Type B pancreatic cell (in vitro differentiated cells): ENCODE measurements around the gene ZFAND2A. TPM values are rescaled to one million over a fixed set of nuclear protein-coding genes. Genes with fewer than 3 reads are reported as not detected.

Experiments
- DNase-seq: peaks from one replicate; pipeline ENCODE4 v3.0.0; 2021; ENCODE audit warnings: mixed read lengths; ENCODE audit not compliant: unreplicated experiment; ENCODE audit errors: extremely low spot score
- H3K27ac Mint-ChIP-seq: 2 replicates; pipeline ENCODE4 v1.8.0; 2021; ENCODE audit warnings: mild to moderate bottlenecking, mixed read lengths
- H3K27me3 Mint-ChIP-seq: 2 replicates; pipeline ENCODE4 v1.8.0; 2021; ENCODE audit warnings: mixed read lengths
- H3K36me3 Mint-ChIP-seq: 2 replicates; pipeline ENCODE4 v1.8.0; 2021; ENCODE audit warnings: mixed read lengths
- H3K4me1 Mint-ChIP-seq: one replicate; pipeline ENCODE4 v1.8.0; 2021; ENCODE audit warnings: mixed read lengths; ENCODE audit not compliant: unreplicated experiment
- H3K4me3 Mint-ChIP-seq: 2 replicates; pipeline ENCODE4 v1.8.0; 2021; ENCODE audit warnings: mild to moderate bottlenecking, mixed read lengths
- H3K9me3 Mint-ChIP-seq: 2 replicates; pipeline ENCODE4 v1.8.0; 2021; ENCODE audit warnings: mixed read lengths
- total RNA-seq: library from RNA; stranded (reverse); gene quantifications from 2 replicates; pipeline ENCODE4 v1.2.1, GENCODE V29; 2021; ENCODE audit warnings: low replicate concordance
- TF ChIP-seq, protein P1 (sequence below): fragments of 200-600 bp; sonication (generic); conservative IDR thresholded peaks from 2 replicates; pipeline ENCODE4 v1.5.0; 2021; ENCODE audit warnings: antibody characterized with exemption, mild to moderate bottlenecking

ZFAND2A gene
- total RNA-seq, 1 donor from 2014 or later = 16.1 TPM

DNA sequence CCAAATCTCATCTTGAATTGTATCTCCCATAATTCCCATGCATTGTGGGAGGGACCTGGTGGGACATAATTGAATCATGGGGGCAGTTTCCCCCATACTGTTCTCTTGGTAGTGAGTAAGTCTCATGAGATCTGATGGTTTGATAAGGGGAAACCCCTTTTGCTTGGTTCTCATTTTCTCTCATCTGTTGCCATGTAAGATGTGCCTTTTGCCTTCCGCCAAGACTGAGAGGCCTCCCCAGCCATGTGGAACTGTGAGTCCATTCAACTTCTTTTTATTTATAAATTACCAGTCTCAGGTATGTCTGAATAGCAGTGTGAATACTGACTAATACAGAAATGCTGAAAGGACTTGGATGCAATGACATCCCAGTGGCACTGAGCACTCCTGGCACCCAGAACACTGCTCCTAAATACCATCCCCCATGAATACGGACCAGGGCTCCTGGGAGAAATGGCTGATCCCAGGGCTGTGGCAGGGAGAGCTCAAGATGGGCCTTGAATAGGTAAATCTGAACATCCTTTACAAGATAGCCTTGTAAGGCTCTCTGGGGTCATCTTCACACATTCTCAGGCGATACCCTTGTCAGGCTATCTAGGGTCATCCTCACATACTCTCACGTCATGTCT lies 19.4 kb downstream of the ZFAND2A start:
- peaks cover 17% of the 10 kb centered on the region for H3K4me1 Mint-ChIP-seq
- peak overlapping the region; percentile 22 for H3K4me3 Mint-ChIP-seq
- no peaks in the 10 kb centered on the region for H3K27me3 Mint-ChIP-seq
- no peak overlapping the region for H3K27ac Mint-ChIP-seq
- H3K36me3 Mint-ChIP-seq = no peaks in the 10 kb centered on the region
- no peak for DNase-seq
- no peaks in the 10 kb centered on the region for H3K9me3 Mint-ChIP-seq
- TF ChIP-seq, protein P1, sequence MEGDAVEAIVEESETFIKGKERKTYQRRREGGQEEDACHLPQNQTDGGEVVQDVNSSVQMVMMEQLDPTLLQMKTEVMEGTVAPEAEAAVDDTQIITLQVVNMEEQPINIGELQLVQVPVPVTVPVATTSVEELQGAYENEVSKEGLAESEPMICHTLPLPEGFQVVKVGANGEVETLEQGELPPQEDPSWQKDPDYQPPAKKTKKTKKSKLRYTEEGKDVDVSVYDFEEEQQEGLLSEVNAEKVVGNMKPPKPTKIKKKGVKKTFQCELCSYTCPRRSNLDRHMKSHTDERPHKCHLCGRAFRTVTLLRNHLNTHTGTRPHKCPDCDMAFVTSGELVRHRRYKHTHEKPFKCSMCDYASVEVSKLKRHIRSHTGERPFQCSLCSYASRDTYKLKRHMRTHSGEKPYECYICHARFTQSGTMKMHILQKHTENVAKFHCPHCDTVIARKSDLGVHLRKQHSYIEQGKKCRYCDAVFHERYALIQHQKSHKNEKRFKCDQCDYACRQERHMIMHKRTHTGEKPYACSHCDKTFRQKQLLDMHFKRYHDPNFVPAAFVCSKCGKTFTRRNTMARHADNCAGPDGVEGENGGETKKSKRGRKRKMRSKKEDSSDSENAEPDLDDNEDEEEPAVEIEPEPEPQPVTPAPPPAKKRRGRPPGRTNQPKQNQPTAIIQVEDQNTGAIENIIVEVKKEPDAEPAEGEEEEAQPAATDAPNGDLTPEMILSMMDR = no peak

DNA sequence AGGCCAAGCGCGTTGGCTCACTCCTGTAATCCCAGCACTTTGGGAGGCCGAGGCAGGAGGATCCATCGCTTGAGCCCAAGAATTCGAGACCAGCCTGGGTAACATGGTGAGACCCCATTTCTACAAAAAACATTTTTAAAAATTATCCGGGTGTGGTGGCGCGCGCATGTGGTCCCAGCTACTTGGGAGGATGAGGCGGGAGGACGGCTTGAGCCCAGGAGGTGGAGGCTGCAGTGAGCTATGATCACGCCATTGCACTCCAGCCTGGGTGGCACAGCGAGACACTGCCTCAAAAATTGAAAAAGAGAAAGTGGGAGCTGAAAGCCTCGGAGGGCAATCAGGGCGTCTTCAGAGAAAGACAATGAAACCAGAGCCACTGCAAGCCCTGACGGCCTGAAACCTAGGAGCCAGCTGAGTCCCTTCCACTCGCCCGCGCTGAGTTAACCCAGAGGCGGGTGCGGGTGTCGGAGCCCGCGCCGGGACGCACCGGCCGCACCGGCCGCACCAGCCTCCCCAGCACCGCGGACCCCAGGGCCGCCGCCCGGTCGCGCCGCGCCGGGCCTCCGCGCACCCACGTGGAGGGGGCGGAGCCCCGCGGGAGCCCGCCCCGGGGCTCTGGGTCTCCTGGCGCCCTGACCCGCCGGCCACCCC lies 22.4 kb downstream of the ZFAND2A start:
- Mint-ChIP-seq H3K36me3 (peaks cover 11% of the 10 kb centered on the region), H3K4me3 (peak overlapping the region; percentile 92), H3K27me3 (no peaks in the 10 kb centered on the region), H3K27ac (peak overlapping the region; percentile 94), H3K4me1 (peaks cover 17% of the 10 kb centered on the region), H3K9me3 (no peaks in the 10 kb centered on the region)
- TF ChIP-seq, protein P1 = no peak
- no peak for DNase-seq

DNA sequence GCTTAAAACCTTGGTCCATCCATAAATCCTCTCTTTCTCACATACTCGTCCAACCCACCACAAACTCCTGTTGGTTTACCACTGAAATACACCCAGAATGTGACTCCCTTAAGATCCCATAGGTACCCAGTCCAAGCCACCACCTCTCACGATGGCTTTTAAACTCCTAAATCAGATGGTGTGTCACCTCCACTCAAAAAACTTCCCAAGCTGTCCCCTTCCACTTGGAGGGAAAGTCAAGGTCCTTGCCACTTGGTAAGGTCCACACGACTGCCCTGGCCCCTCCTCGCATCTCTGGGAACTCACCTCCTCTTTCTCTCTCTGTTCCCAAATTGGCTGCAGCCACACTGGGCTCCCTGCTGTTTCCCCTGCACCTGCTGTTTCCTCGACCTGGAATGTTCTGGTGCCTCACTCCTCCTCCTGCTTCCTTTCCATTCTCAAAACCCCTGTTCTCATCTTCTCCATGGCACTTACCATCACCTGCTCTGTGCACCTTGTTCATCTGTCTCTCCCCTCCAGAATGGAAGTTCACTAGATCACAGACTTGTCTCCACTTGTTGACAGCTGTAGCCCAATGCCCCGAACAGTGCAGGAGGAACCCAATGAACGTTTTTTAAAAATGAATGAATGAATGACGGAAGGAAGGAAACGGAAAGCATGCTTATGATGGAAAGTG lies 23.0 kb downstream of the ZFAND2A start:
- peak overlapping the region; percentile 66 for H3K27ac Mint-ChIP-seq
- TF ChIP-seq, protein P1 = no peak
- no peaks in the 10 kb centered on the region for H3K27me3 Mint-ChIP-seq
- peaks cover 12% of the 10 kb centered on the region for H3K4me1 Mint-ChIP-seq
- peaks cover under 1% of the 10 kb centered on the region for H3K9me3 Mint-ChIP-seq
- H3K4me3 Mint-ChIP-seq = peak overlapping the region; percentile 91
- no peak for DNase-seq
- peaks cover 13% of the 10 kb centered on the region for H3K36me3 Mint-ChIP-seq

DNA sequence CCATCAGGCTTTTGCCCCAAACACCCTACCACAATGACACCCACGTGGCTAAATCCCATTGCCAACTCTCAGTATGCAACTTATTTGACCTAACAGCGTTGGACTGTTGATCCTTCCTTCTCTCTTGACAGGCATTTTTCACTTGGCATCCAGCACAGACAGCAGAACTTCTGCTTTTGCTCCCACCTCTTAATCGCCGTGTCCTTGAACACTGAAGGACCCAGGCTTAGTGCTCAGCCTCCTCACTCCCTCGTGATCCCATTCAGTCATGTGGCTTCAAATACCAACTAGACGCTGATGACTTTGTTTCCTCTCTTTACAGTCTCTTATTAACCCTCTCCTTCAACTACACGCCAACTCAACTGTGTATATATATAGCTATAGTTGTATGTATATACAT lies 25.0 kb downstream of the ZFAND2A start:
- Mint-ChIP-seq H3K9me3 (peaks cover 5% of the 10 kb centered on the region), H3K4me3 (no peak overlapping the region), H3K4me1 (peaks cover 9% of the 10 kb centered on the region), H3K27ac (no peak overlapping the region), H3K36me3 (peaks cover 18% of the 10 kb centered on the region), H3K27me3 (no peaks in the 10 kb centered on the region)
- DNase-seq = no peak
- TF ChIP-seq, protein P1 = no peak

DNA sequence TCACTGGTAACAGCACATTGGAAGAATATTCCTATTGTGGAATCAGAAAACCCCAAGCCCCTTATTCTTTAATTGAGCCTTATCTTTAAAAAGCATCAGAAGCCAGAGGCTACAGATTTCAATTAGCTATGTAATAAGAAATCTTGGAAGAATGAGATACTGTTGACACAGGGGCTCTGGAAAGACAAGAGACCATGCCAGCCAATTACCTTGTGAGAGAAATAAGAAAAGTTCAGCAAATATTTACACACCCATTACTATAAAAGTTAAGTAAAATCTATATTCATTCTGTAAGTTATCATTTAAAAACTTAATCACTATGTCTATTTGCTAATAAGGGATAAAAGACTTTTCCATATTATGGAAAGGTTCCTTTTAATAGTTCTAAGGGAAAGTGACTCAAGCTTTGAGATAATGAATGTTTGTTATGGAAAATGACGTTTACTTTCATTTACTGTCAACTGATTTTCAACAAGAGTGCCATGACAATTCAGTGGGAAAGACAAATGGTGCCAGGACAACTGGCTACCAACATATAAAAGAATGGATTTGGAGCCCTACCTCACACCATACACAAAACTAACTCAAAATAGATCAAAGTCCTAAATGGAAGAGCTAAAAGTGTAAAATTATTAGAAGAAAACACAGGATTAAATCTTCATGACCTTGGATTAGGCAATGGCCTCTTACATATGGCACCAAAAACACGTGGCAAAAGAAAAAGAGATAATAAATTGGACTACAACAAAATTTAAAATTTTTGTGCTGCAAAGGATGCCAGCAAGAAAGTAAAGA lies 28.3 kb downstream of the ZFAND2A start:
- no peak for DNase-seq
- Mint-ChIP-seq H3K4me1 (peaks cover 2% of the 10 kb centered on the region), H3K36me3 (peaks cover 26% of the 10 kb centered on the region), H3K4me3 (no peak overlapping the region), H3K9me3 (peaks cover 5% of the 10 kb centered on the region), H3K27me3 (no peaks in the 10 kb centered on the region), H3K27ac (no peak overlapping the region)
- TF ChIP-seq, protein P1 = no peak
